WI38 (cell line): ENCODE results near the gene S100A12.

Experiments used
- H3K4me3 ChIP-seq: 2 replicates; pipeline ENCODE4 v1.5.1; 2011; ENCODE audit warnings: low read depth, mild to moderate bottlenecking, control low read depth, low read length
- CTCF ChIP-seq: IDR thresholded peaks from 2 replicates; pipeline ENCODE4 v1.5.1; 2012; ENCODE audit warnings: low read depth, mild to moderate bottlenecking, control low read depth, low read length

The S100A12 gene

GRCh38 chr1:153345187-153346076 is 30.0 kb downstream of the S100A12 start:
- no peak for TF ChIP-seq CTCF

GRCh38 chr1:153344718-153345025 is 30.7 kb downstream of the S100A12 start:
- H3K4me3 ChIP-seq, result no peak overlapping the region
- TF ChIP-seq CTCF, result no peak

More at GRCh38 chr1:153345187-153346076, 30.0 kb downstream of the S100A12 start:
- H3K4me3 ChIP-seq, result no peak overlapping the region

GRCh38 chr1:153343811-153344717 is 31.4 kb downstream of the S100A12 start:
- no peak overlapping the region for H3K4me3 ChIP-seq
- TF ChIP-seq CTCF, result no peak

GRCh38 chr1:153343040-153343681 is 32.3 kb downstream of the S100A12 start:
- no peak for TF ChIP-seq CTCF
- H3K4me3 ChIP-seq, result no peak overlapping the region

- no peak overlapping the region for H3K4me3 ChIP-seq
- no peak for TF ChIP-seq CTCF
Observed at GRCh38 chr1:153342178-153342577, 33.2 kb downstream of the S100A12 start.

- H3K4me3 ChIP-seq, result no peak overlapping the region
- TF ChIP-seq CTCF, result no peak
Observed at GRCh38 chr1:153341431-153341934, 33.9 kb downstream of the S100A12 start.
